ENCODE data around the gene CRKL.

GRCh38 chr22:20967697-20968211 is 50.5 kb downstream of the CRKL start:
- TF ChIP-seq, protein P1, sequence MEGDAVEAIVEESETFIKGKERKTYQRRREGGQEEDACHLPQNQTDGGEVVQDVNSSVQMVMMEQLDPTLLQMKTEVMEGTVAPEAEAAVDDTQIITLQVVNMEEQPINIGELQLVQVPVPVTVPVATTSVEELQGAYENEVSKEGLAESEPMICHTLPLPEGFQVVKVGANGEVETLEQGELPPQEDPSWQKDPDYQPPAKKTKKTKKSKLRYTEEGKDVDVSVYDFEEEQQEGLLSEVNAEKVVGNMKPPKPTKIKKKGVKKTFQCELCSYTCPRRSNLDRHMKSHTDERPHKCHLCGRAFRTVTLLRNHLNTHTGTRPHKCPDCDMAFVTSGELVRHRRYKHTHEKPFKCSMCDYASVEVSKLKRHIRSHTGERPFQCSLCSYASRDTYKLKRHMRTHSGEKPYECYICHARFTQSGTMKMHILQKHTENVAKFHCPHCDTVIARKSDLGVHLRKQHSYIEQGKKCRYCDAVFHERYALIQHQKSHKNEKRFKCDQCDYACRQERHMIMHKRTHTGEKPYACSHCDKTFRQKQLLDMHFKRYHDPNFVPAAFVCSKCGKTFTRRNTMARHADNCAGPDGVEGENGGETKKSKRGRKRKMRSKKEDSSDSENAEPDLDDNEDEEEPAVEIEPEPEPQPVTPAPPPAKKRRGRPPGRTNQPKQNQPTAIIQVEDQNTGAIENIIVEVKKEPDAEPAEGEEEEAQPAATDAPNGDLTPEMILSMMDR (IDR thresholded peaks at IDR 0.05; ENCODE audit: low read depth, low read length, poor library complexity, severe bottlenecking): no peak
- TF ChIP-seq EZH2phosphoT487 (IDR thresholded peaks at IDR 0.05; ENCODE audit: borderline replicate concordance, low read length): no peak
